SK-N-SH (cell line): ENCODE measurements around the gene PLAC1. TPM values are rescaled to one million over a fixed set of nuclear protein-coding genes. Genes with fewer than 3 reads are reported as not detected.

Experiments
- CTCF ChIA-PET: fragments of 300-600, 350-600 bp; formaldehyde crosslinking; extraction: SDS; loops from one replicate; lab custom pipeline; 2021; lab: Yijun Ruan, JAX
- POLR2A ChIA-PET: fragments of 350-600 bp; sonication (Branson Sonifier 250); formaldehyde crosslinking; extraction: SDS; loops from one replicate; lab custom pipeline; 2020; ENCODE audit warnings: antibody characterized with exemption, inconsistent platforms; lab: Yijun Ruan, JAX
- DNase-seq: peaks from one replicate; pipeline ENCODE4 v3.0.0; 2012
- H2AFZ ChIP-seq: fragments of 200-600 bp; sonication (generic); 2 replicates; pipeline ENCODE4 v1.8.1; 2016; ENCODE audit warnings: antibody characterized with exemption, mild to moderate bottlenecking, low read depth
- H3F3A ChIP-seq: fragments of 200-600 bp; sonication (generic); replicated peaks from 2 replicates; pipeline ENCODE3; 2016; ENCODE audit warnings: antibody characterized with exemption, mild to moderate bottlenecking; ENCODE audit not compliant: insufficient read depth
- H3K27ac ChIP-seq, 2 experiments: fragments of 200-500 bp in 1 of 2; fragments of 200-600 bp in 1 of 2; sonication (Bioruptor generic) in 1 of 2; sonication (generic), shearing (Covaris generic) in 1 of 2; 2 replicates each; pipeline versions ENCODE4 v1.5.1 to v1.6.1; 2014 to 2016; ENCODE audit warnings: low read depth in 2 of 2, inconsistent platforms in 1 of 2, low read length in 1 of 2, mild to moderate bottlenecking in 1 of 2, mixed read lengths in 1 of 2
- H3K27me3 ChIP-seq: fragments of 200-600 bp; sonication (generic), shearing (Covaris generic); 2 replicates; pipeline ENCODE4 v1.6.1; 2016; ENCODE audit warnings: mixed run types; ENCODE audit not compliant: insufficient read depth
- H3K36me3 ChIP-seq, 2 experiments: fragments of 200-500 bp in 1 of 2; fragments of 200-600 bp in 1 of 2; sonication (Bioruptor generic) in 1 of 2; sonication (generic) in 1 of 2; replicated peaks in 1 of 2; 2 replicates each; pipeline versions ENCODE3 to v1.5.1; 2014 to 2016; ENCODE audit warnings: low read length in 1 of 2, mild to moderate bottlenecking in 1 of 2; ENCODE audit not compliant: insufficient read depth in 2 of 2, control insufficient read depth in 1 of 2
- H3K4me1 ChIP-seq, 2 experiments: fragments of 200-500 bp in 1 of 2; fragments of 200-600 bp in 1 of 2; sonication (Bioruptor generic) in 1 of 2; sonication (generic), shearing (Covaris generic) in 1 of 2; 2 replicates each; pipeline versions ENCODE4 v1.5.1 to v1.6.1; 2014 to 2016; ENCODE audit warnings: low read depth in 1 of 2, low read length in 1 of 2, mixed run types in 1 of 2; ENCODE audit not compliant: insufficient read depth in 2 of 2, control insufficient read depth in 1 of 2
- H3K4me2 ChIP-seq: fragments of 200-600 bp; sonication (generic), shearing (Covaris generic); 2 replicates; pipeline ENCODE4 v1.6.1; 2017; ENCODE audit warnings: mixed run types
- H3K4me3 ChIP-seq, 2 experiments: fragments of 200-500 bp in 1 of 2; fragments of 200-600 bp in 1 of 2; sonication (Bioruptor generic) in 1 of 2; sonication (generic), shearing (Covaris generic) in 1 of 2; 2 replicates each; pipeline versions ENCODE4 v1.5.1 to v1.8.1; 2014 to 2016; ENCODE audit warnings: low read depth in 2 of 2, inconsistent platforms in 1 of 2, low read length in 1 of 2, mild to moderate bottlenecking in 1 of 2, mixed read lengths in 1 of 2, moderate library complexity in 1 of 2
- H3K79me2 ChIP-seq: fragments of 200-600 bp; sonication (generic); 2 replicates; pipeline ENCODE4 v1.8.1; 2017; ENCODE audit warnings: mild to moderate bottlenecking; ENCODE audit not compliant: insufficient read depth
- H3K9ac ChIP-seq: fragments of 200-600 bp; sonication (generic); 2 replicates; pipeline ENCODE4 v1.6.1; 2017; ENCODE audit warnings: mixed run types
- H3K9me2 ChIP-seq: fragments of 200-600 bp; sonication (generic); 2 replicates; pipeline ENCODE4 v1.6.1; 2017; ENCODE audit warnings: mixed run types
- H3K9me3 ChIP-seq: fragments of 200-600 bp; sonication (generic); 2 replicates; pipeline ENCODE4 v1.6.1; 2017; ENCODE audit warnings: mixed run types, mild to moderate bottlenecking, moderate library complexity
- H4K20me1 ChIP-seq: fragments of 200-600 bp; sonication (generic); 2 replicates; pipeline ENCODE4 v1.6.1; 2017; ENCODE audit warnings: mild to moderate bottlenecking, mixed run types; ENCODE audit not compliant: insufficient read depth
- CHD2 ChIP-seq: fragments of 150-350 bp; IDR thresholded peaks from 2 replicates; pipeline ENCODE4 v1.6.1; 2018; ENCODE audit warnings: low read length; ENCODE audit not compliant: partially characterized antibody
- ELF1 ChIP-seq: IDR thresholded peaks from 2 replicates; pipeline ENCODE4 v1.4.0; 2012
- FOXJ3 ChIP-seq: sonication (generic); formaldehyde crosslinking; IDR thresholded peaks from 2 replicates; pipeline ENCODE4 v1.5.1; 2020; ENCODE audit warnings: mild to moderate bottlenecking, missing genetic modification reagents
- FOXM1 ChIP-seq: IDR thresholded peaks from 2 replicates; pipeline ENCODE4 v1.4.0; 2012; ENCODE audit warnings: low read depth, mild to moderate bottlenecking
- GABPA ChIP-seq: IDR thresholded peaks from 2 replicates; pipeline ENCODE4 v1.4.0; 2012; ENCODE audit warnings: low read depth, mild to moderate bottlenecking
- GATA2 ChIP-seq: sonication (generic); formaldehyde crosslinking; IDR thresholded peaks from 2 replicates; pipeline ENCODE4 v1.5.0; 2020; ENCODE audit warnings: mild to moderate bottlenecking, missing genetic modification reagents
- MAX ChIP-seq: IDR thresholded peaks from 2 replicates; pipeline ENCODE4 v1.4.0; 2012; ENCODE audit warnings: low read depth
- PBX3 ChIP-seq: IDR thresholded peaks from 2 replicates; pipeline ENCODE4; 2012
- RAD21 ChIP-seq: IDR thresholded peaks from 2 replicates; pipeline ENCODE4 v1.6.1; 2012; ENCODE audit warnings: mild to moderate bottlenecking, low read length
- RFX5 ChIP-seq: IDR thresholded peaks from 2 replicates; pipeline ENCODE4 v1.6.1; 2012; ENCODE audit warnings: mild to moderate bottlenecking, improper control_type of control experiment, low read length
- RXRA ChIP-seq: IDR thresholded peaks from 2 replicates; pipeline ENCODE4 v1.4.0; 2012; ENCODE audit warnings: low read depth, mild to moderate bottlenecking, borderline replicate concordance
- TAF1 ChIP-seq: IDR thresholded peaks from 2 replicates; pipeline ENCODE4 v1.6.1; 2012; ENCODE audit warnings: low read depth, mild to moderate bottlenecking, low read length, moderate library complexity, borderline replicate concordance
- USF1 ChIP-seq: IDR thresholded peaks from 2 replicates; pipeline ENCODE4 v1.4.0; 2012; ENCODE audit warnings: low read depth, borderline replicate concordance
- ZBTB33 ChIP-seq: IDR thresholded peaks from 2 replicates; pipeline ENCODE4 v1.4.0; 2012; ENCODE audit warnings: low read depth, borderline replicate concordance
- WGBS: methylation state at CpG from one replicate; pipeline ENCODE4 v1.1.6; 2017; ENCODE audit warnings: low lambda C conversion rate; 5-methylcytosine and 5-hydroxymethylcytosine counted together
- polyA plus RNA-seq, 3 experiments: library from polyadenylated mRNA; depleted of rRNA; stranded (reverse); fragments of >200 nt; gene quantifications; 2 replicates each; pipeline ENCODE4 v1.2.3, GENCODE V29; 2012

PLAC1 gene
- polyA plus RNA-seq, 1 of the 3 experiments (the other 2 are of a cell fraction) = 50.9 TPM

- Histone ChIP-seq H3K9me2 (no peaks in the 10 kb centered on the region), H3F3A (peaks cover 5% of the 10 kb centered on the region), H3K4me2 (no peak overlapping the region), H3K27ac (peak overlapping the region in 1 of 2 experiments; percentile 17; a peak in 1 of 4 replicates), H3K79me2 (no peaks in the 10 kb centered on the region), H4K20me1 (no peaks in the 10 kb centered on the region), H3K4me3 (no peak overlapping the region), H3K9me3 (no peaks in the 10 kb centered on the region), H3K4me1 (peaks cover 5 to 14% of the 10 kb centered on the region in 2 experiments; a peak in 3 of 4 replicates), H3K27me3 (no peaks in the 10 kb centered on the region), H3K9ac (no peak overlapping the region), H3K36me3 (no peaks in the 10 kb centered on the region), H2AFZ (no peak overlapping the region)
- POLR2A ChIA-PET = no interaction called here
- TF ChIP-seq ZBTB33 (no peak), FOXJ3 (CRISPR knock-in tag) (no peak), ELF1 (no peak), USF1 (no peak), RXRA (no peak), RAD21 (no peak), FOXM1 (no peak), GABPA (no peak), PBX3 (no peak), TAF1 (no peak), CHD2 (no peak), MAX (no peak), GATA2 (CRISPR knock-in tag) (no peak), RFX5 (no peak)
- DNase-seq = no peak
- WGBS = 63% methylated on average over 8 of the region's 8 CpGs
- CTCF ChIA-PET = no interaction called here
Measured at GRCh38 chrX:134568285-134569016, 89.8 kb downstream of the PLAC1 start.
